EH (cell line): ENCODE measurements around the gene RAB34.
A peak's percentile ranks its signal among the peaks of the same experiment; 100 is the strongest.
"Not testable (repeated sequence)": the region's sequence is repeated elsewhere in the genome, so short reads cannot be mapped to it uniquely, and the experiment has no call there.

ENCODE experiments used
- DNase-seq: peaks from one replicate; pipeline ENCODE4 v3.0.0-alpha.2; 2015; ENCODE audit warnings: low read depth

The RAB34 gene

GRCh38 chr17:28745786-28746411 is 28.2 kb upstream of the RAB34 start:
- DNase-seq: peak; percentile 39

DNA sequence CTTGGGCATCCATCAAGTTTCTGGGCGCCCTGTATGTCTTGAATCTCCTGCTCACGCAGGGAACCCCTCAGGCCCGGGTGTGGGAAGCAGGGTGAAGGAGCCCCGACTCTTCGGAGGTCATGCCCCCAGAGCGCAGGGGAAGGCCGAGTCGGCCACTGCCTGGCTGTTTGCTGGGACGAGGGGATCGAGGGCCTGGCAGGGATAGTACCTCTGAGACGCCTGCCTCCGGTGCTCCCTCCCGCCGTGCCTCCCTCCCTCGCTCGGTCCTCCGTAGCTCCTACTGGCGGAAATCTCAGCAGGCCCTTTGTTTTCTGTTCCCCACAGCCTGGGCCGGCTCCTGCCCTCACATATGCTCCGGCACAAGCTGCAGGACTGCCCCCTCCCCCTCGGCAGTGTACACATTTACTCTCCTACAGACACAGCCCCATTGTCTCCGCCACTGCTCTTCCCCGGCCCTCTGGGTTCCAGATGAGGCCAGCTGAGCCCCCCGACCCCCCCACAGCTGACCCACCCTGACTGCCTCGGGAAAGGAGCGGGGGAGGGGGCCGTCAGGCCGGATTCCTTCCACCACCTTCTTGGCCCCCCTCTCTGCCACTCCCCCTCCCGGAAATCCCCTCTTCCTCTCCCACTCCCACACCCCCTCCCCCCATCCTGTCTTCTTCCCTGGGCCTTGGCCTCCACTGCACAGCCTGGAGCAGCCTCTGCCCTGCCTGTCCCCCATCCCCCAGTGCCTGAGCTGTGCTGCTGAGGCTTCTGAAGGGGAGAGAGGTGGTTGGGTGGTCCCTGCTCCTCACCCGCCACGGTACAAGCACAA is 27.5 kb upstream of the RAB34 start:
- peak; percentile 63 for DNase-seq

DNA sequence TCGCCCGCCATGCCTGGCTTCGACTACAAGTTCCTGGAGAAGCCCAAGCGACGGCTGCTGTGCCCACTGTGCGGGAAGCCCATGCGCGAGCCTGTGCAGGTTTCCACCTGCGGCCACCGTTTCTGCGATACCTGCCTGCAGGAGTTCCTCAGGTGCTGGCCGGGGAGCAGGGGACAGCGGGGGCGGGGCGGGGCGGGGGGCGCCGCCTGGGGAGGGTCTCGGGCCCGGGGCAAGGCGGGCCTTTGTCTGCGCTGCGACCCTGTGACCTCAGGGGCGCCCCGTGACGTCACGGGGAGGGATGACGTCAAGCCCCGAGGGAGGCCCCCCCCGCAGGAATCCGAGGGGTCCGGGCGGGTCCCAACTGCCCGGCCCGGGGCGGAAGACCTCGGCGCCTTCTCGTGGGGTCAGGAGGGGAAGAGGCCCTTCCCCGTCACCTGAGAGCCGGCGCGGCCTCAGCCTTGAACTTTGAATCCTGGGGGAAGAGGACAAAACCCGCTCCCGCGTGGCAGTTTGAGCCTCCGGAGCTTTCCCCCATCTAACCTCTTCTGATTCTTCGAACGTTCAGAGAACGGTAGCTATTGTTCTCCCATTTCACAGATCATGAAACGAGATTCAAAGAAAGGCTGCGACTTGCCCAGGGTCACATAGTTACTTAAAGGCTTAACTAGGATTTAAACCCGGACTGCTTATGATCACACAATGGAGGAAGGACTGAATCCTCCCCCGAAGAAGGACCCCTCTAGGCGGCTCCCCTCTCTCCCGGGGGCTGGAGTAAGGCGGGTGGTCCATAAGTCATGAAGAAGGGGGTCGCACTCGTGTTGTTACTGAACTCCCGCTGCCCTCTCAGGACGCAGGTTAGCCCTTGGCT is 26.7 kb upstream of the RAB34 start:
- DNase-seq: peak; percentile 48

DNA sequence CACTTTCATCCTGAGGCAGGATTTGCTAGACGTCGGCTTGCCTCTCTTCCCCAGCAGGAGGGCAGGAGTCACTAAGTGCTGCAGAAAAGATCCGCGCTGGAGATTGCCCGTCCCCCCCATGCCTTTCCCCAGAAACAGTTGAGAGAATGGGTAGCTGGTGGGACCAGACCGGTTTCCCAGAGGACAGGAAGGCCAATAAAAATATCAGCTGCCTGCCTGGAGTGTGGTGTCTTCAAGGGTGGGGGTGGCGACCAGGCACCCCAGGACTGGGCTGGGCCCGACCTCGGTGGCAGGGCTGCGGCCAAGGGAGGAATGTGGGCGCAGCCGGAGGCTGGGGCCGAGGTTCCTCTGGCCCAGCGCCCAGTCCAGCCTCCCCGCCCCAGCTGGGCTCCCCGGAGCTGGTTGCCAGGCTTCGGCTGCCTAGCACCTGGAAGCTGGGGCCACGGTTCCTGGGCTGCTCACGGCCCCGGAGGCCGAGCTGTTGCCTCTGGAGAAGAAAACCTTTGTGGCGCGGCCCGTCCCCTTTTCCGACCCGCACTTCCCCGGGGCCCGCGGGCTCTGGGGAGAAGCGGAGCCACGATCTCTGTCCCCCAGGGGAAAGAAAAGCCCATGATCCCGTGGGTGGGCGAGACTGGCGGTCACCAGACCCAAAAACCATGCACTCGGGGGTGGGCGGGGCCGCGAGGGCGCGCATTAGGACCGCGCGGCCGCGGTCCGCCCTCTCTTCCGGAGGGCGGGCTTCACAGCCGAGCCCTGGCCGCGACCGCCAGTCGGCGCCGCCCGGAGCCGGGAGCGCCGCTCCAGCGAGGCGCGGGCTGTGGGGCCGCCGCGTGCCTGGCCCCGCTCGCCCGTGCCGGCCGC is 25.8 kb upstream of the RAB34 start, which contains the start of gene TRAF4:
Gene TRAF4, plus strand, starts transcription at position 769 of the 861 bp plus-strand sequence. CDS start 102 bp downstream, outside the sequence.
- DNase-seq: peak; percentile 96

GRCh38 chr17:28741358-28742349 is 24.0 kb upstream of the RAB34 start:
- no peak for DNase-seq

- no peak for DNase-seq
These were observed 23.0 kb upstream of the RAB34 start for GRCh38 chr17:28740406-28741357.

DNA sequence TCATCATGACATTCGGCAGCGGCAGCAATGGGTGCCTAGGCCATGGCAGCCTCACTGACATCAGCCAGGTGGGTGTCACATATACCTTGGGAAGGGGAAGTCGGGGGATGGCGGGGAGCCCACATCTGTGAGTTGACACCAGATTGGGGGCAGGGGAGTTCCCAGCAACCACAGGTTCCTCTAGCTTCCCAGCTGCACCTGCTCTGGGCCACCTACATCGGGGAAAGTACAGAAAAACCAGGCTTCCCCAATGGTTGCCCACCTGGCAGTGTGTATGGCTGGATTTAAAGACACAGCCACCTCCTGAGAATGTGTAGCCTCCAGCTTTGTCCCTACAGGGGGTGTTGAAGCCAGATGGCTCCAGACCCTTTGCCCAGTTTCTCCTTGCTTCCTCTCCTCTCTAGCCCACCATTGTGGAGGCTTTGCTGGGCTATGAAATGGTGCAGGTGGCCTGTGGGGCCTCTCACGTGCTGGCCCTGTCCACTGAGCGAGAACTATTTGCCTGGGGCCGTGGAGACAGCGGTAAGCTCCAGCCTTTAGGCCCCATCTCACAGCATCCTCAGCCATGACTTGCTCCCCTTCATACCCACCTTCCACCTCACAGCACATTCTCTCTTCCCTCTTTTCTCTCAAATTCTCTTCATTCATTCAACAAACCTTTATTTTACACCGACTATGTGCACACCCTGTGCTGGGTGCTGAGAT is 21.2 kb upstream of the RAB34 start:
- no peak for DNase-seq

DNA sequence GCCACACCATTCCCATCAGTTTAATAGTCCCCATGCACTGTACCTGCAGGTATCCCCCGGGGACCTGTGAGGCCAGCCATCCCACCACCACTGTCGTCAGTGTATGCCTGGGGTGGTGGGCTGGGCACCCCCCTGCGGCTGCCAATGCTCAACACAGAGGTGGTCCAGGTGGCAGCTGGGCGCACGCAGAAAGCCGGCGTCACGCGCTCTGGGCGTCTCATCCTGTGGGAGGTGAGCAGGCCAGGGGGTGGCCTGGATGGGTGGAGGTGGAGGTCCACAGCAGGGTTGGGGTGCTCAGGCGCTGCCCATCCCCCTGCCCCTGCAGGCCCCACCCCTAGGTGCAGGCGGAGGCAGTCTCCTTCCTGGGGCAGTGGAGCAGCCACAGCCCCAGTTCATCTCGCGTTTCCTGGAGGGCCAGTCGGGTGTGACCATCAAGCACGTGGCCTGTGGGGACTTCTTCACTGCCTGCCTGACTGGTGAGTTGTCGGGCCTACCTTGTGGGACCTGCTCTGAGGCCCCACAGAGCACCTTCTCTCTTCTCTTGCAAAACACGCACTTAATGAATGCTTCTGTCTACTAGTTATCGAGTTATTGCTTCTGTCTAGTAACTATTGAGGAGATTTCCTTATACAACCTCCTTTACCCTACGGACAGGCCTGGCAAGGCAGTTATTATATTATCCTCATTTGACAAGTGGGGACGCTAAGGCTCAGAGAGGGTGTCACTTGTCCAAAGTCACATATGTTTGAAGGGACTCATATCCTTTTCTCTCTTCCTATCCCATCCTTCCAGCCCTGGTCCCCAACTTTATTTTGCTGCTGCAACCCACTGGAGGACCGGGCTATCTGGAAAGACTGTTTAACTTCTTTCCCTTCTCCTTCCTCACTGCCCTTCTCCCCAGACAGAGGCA is 20.4 kb upstream of the RAB34 start:
- no peak for DNase-seq

- no peak for DNase-seq
These were observed 19.6 kb upstream of the RAB34 start for GRCh38 chr17:28737316-28737715.

DNA sequence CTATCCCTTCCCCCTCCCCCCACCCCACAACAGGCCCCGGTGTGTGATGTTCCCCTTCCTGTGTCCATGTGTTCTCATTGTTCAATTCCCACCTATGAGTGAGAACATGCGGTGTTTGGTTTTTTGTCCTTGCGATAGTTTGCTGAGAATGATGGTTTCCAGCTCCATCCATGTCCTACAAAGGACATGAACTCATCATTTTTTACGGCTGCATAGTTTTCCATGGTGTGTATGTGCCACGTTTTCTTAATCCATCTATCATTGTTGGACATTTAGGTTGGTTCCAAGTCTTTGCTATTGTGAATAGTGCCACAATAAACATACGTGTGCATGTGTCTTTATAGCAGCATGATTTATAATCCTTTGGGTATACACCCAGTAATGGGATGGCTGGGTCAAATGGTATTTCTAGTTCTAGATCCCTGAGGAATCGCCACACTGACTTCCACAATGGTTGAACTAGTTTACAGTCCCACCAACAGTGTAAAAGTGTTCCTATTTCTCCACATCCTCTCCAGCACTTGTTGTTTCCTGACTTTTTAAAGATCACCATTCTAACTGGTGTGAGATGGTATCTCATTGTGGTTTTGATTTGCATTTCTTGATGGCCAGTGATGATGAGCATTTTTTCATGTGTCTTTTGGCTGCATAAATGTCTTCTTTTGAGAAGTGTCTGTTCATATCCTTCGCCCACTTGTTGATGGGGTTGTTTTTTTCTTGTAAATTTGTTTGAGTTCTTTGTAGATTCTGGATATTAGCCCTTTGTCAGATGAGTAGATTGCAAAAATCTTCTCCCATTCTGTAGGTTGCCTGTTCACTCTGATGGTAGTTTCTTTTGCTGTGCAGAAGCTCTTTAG is 18.5 kb upstream of the RAB34 start:
- DNase-seq: not testable (repeated sequence)

DNA sequence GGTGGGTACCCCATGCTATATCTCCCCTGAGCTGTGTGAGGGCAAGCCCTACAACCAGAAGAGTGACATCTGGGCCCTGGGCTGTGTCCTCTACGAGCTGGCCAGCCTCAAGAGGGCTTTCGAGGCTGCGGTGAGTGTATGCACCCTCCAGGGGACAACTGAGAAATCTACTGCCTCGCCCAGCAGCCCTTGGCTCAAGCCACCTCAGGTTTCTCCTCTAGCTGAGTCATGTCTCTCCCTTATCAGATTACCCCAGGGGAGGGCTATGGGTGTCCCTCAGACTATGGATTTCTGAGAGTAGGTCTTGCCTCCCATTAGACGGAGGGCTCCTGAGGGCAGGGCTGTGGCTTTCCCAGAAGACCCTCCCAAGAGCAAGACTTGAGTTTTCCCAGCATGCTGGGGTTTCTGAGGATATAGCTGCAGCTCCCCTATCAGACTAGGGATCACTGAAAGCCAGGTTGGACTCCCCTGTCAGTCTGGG is 17.6 kb upstream of the RAB34 start:
- peak; percentile 43 for DNase-seq

GRCh38 chr17:28734712-28735241 is 17.1 kb upstream of the RAB34 start:
- no peak for DNase-seq

DNA sequence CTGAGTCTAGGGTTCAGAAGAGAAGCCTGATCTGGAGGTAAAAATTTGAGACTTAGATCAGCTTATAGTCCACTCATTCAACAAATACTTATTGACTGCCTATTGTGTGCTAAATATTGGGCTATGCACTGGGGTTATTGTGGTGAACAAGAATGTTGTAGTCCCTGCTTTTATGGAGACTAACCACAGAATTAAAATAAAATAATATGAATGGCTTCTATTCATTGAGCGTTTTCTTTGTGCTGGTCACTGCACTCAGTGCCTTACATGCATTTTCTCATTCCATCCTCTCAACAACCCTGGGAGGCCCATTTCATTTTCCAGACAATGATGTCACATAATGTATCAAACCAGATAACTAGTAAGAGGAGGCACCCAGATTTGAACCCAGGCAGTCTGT is 15.7 kb upstream of the RAB34 start:
- no peak for DNase-seq

DNA sequence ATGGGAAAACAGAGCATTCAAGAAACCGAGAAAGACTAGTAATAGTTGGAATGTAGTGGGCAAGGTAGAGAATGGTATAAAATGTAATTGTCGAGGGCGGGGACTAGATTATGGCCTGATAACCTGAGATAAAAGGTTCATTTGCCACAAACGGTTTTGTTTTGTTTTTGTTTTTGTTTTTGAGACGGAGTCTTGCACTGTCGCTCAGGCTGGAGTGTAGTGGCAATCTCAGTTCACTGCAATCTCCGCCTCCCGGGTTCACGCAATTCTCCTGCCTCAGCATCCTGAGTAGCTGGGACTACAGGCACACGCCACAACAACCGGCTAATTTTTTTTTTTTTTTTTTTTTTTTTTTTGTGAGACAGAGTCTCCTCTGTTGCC is 12.3 kb upstream of the RAB34 start:
- DNase-seq: no peak

GRCh38 chr17:28728364-28729200 is 10.9 kb upstream of the RAB34 start, which contains the start of gene NEK8:
TSS of gene NEK8 (plus strand) at chr17:28728788. CDS start at chr17:28728814, 26 bp downstream.
- peak; percentile 94 for DNase-seq
